Bronchial epithelial cell (primary cell): Measurements from ENCODE around the gene TPT1. TPM values are rescaled to one million over a fixed set of nuclear protein-coding genes. Genes with fewer than 3 reads are reported as not detected.
"Not testable (repeated sequence)": the region's sequence is repeated elsewhere in the genome, so short reads cannot be mapped to it uniquely, and the experiment has no call there.

Source experiments
- DNase-seq: peaks from one replicate; pipeline ENCODE4 v3.0.0-alpha.2; 2010; ENCODE audit warnings: low read depth
- FAIRE-seq: peaks from 2 replicates; lab custom pipeline; 2011; peaks lifted over from hg19 to GRCh38; lab: Jason Lieb, UNC
- H3K27me3 ChIP-seq: 2 replicates; pipeline ENCODE4 v1.5.1; 2011; ENCODE audit warnings: low read length; ENCODE audit not compliant: control insufficient read depth, insufficient read depth
- H3K36me3 ChIP-seq: 2 replicates; pipeline ENCODE4 v1.5.1; 2011; ENCODE audit warnings: low read length; ENCODE audit not compliant: control insufficient read depth, insufficient read depth
- H3K4me3 ChIP-seq: 2 replicates; pipeline ENCODE4 v1.5.1; 2011; ENCODE audit warnings: mild to moderate bottlenecking, low read depth, low read length, control low read depth
- CTCF ChIP-seq: IDR thresholded peaks from 2 replicates; pipeline ENCODE4 v1.5.1; 2011; ENCODE audit warnings: mild to moderate bottlenecking, moderate library complexity, low read length, control low read depth, inconsistent platforms; ENCODE audit not compliant: insufficient read depth, severe bottlenecking
- total RNA-seq: library from RNA; depleted of rRNA; stranded (reverse); fragments of >200 nt; gene quantifications from 2 replicates; pipeline ENCODE4 v1.2.1, GENCODE V29; 2014

The TPT1 gene
- total RNA-seq, 1 donor from 2014 or later: 7,903 TPM

DNA sequence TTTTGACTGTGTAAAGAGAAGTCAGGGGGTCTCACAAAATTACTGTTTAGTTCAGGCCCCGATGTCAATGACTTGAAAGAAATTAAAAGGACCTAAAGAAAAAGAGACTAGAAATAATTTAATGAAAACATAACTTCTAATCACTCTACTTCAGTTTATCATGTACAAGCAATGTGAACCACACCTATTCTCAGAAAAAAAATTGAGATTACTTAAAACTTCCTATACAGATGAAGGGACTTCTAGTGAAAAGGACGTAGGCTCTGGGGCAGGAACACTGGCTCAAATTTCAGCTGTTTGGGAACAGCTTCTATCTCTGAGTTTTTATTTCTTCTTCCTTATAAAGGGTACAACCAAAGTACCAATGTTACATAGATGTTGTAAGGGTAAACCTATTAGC is 38.0 kb downstream of the TPT1 start:
- TF ChIP-seq CTCF: no peak
- no peaks in the 10 kb centered on the region for H3K36me3 ChIP-seq
- DNase-seq (no peak), FAIRE-seq (no peak)
- H3K27me3 ChIP-seq: no peaks in the 10 kb centered on the region
- H3K4me3 ChIP-seq: no peak overlapping the region

DNA sequence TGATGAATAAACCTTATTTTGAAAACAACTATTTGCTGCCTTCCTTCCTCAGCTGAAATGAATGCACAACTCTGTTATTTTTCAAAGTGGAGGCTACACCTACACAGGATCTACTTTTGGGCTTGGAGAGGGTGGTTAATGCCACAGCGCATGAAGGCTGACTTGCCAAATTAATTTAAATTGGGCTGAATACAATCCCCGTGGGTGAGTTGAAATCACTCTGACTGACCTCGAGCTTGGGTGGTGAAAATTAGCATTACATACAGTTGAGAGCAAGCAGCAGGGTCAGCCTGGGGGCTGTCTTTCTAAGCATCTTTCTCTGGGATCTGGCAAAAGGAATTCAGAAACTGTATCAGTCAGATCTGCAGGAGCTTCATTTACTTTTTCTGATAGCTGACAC is 38.5 kb downstream of the TPT1 start:
- H3K36me3 ChIP-seq: no peaks in the 10 kb centered on the region
- no peak for FAIRE-seq
- no peak for TF ChIP-seq CTCF
- no peaks in the 10 kb centered on the region for H3K27me3 ChIP-seq
- H3K4me3 ChIP-seq: no peak overlapping the region
- DNase-seq: no peak

DNA sequence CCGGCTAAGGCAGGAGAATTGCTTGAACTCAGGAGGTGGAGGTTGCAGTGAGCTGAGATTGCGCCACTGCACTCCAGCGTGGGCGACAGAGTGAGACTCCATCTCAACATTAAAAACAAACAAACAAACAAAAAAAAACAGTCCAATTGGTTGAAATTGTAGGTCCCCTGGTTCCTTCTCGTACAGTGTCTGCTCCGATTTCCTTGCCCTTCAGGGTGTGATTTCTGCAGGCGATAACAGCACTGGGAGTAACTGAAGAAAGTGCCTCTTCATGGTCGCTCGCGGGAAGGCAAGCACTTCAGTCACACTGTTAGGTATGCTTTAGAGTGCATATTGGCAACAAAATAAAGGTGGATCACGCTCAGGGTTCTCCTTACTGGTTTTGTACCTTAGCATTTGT is 39.7 kb downstream of the TPT1 start:
- H3K36me3 ChIP-seq: no peaks in the 10 kb centered on the region
- no peaks in the 10 kb centered on the region for H3K27me3 ChIP-seq
- H3K4me3 ChIP-seq: no peak overlapping the region
- DNase-seq (no peak), FAIRE-seq (no peak)
- no peak for TF ChIP-seq CTCF

DNA sequence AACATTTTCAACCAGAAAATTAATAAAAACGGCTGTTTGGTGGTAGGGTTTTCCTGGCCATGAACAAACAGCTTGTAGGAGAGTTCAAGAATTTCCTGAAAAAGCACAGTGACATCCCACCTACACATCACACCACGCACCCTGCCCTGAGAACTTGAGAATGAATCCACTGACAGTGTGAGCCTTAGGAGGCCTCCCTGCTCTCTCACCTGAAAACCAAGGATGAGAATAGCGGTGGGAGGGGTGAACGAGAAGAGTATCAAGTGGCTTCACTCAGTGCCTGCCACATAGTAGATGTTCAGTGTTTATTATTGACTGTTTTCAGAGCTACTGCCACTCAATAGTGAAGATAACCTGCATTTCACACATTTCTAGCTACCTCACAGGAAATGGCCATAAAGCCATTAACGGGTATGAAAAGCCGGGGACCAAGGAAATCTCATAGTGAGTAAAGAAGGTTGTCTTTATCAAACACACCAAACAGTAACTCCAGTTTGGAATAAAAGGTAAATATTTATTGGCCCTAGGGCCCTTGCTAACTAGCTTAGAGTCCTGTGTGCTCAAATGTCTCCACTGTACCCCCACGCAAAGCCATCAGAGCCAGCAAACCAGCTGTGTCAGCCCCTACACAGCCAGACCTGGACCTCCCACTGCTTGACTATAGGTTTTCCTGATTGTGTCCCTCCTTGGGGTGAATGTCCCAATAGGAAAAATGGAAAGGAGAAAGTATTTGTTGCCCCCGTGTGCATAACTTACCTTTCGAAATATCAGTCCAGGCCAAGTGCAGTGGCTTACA is 40.6 kb downstream of the TPT1 start:
- no peak for DNase-seq
- no peaks in the 10 kb centered on the region for H3K27me3 ChIP-seq
- TF ChIP-seq CTCF: no peak
- no peak for FAIRE-seq
- no peaks in the 10 kb centered on the region for H3K36me3 ChIP-seq
- no peak overlapping the region for H3K4me3 ChIP-seq

GRCh38 chr13:45299194-45299593 is 41.8 kb downstream of the TPT1 start:
- no peak for FAIRE-seq
- H3K4me3 ChIP-seq: no peak overlapping the region
- TF ChIP-seq CTCF: no peak
- H3K27me3 ChIP-seq: no peaks in the 10 kb centered on the region
- H3K36me3 ChIP-seq: no peaks in the 10 kb centered on the region
- no peak for DNase-seq

DNA sequence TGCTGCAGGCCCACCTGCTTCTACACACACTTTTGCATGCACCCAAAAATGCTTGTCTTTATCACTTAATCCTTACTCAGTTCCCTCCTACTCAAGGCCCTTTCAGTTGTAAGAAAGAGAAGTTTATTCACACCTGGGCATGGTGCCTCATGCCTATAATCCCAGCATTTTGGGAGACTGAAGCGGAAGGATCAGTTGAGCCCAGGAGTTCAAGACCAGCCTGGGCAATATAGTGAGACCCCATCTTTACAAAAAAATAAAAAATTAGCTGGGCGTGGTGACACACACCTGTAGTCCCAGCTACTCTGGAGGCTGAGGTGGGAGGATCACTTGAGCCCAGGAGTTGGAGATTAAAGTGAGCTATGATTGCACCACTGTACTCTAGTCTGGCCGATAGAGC is 42.4 kb downstream of the TPT1 start:
- not testable (repeated sequence) for H3K36me3 ChIP-seq, DNase-seq, FAIRE-seq, H3K27me3 ChIP-seq, H3K4me3 ChIP-seq
